Gastrocnemius medialis (tissue), 4 donors: ENCODE measurements around the gene NAV2. TPM values are rescaled to one million over a fixed set of nuclear protein-coding genes. Genes with fewer than 3 reads are reported as not detected.

ENCODE experiments used
- ATAC-seq, 2 donors: fragments of 150-250 bp; one replicate each; pipeline ENCODE4 v1.9.1; 2016
- DNase-seq, 2 donors: peaks; one replicate each; pipeline ENCODE4 v3.0.0-alpha.2; 2019
- H3K27ac ChIP-seq, 4 donors: fragments of 200-600 bp; sonication (generic); 1 replicate in 1 of 4; 2 replicates in 3 of 4; pipeline ENCODE4 v1.5.1; 2016 to 2018; ENCODE audit warnings: mild to moderate bottlenecking in 2 of 4, moderate library complexity in 1 of 4
- H3K27me3 ChIP-seq, 3 donors: fragments of 200-600 bp; sonication (generic) in 2 of 3; 1 replicate in 1 of 3; 2 replicates in 2 of 3; pipeline versions ENCODE4 v1.5.1 to v1.6.0; 2016 to 2019; ENCODE audit warnings: mild to moderate bottlenecking in 1 of 3, moderate library complexity in 1 of 3
- H3K36me3 ChIP-seq, 2 donors: fragments of 200-600 bp; sonication (generic) in 1 of 2; one replicate each; pipeline ENCODE4 v1.5.1; 2017 to 2018
- H3K4me1 ChIP-seq, 2 donors: fragments of 200-600 bp; sonication (generic) in 1 of 2; one replicate each; pipeline ENCODE4 v1.5.1; 2016 to 2017; ENCODE audit warnings: mild to moderate bottlenecking in 2 of 2
- H3K4me3 ChIP-seq, 4 donors: fragments of 200-600 bp; sonication (generic) in 3 of 4; 1 replicate in 1 of 4; 2 replicates in 3 of 4; pipeline ENCODE4 v1.5.1; 2016 to 2019; ENCODE audit warnings: mild to moderate bottlenecking in 2 of 4
- H3K9me3 ChIP-seq, 3 donors: fragments of 200-600 bp; sonication (generic) in 2 of 3; 1 replicate in 1 of 3; 2 replicates in 2 of 3; pipeline ENCODE4 v1.5.1; 2016 to 2019
- POLR2A ChIP-seq, 2 donors: fragments of 450-650 bp; IDR thresholded peaks; one replicate each; pipeline ENCODE4 v1.6.1; 2017; ENCODE audit warnings: antibody characterized with exemption in 2 of 2, mild to moderate bottlenecking in 2 of 2, moderate library complexity in 2 of 2
- in situ Hi-C, 4 donors: fragments of 200-750 bp; cut with MboI; loops; one replicate each; pipeline versions ENCODE4 v1.15.0 to v1.8.0; 2017; ENCODE audit warnings: low sequenced_read_pairs in 4 of 4
- intact Hi-C: fragments of 100-400 bp; cut with DNase I; formaldehyde crosslinking; loops from one replicate; pipeline ENCODE4 v1.15.1; 2023; ENCODE audit warnings: low total_unique reads
- total RNA-seq, 4 donors: library from RNA; depleted of rRNA; stranded (reverse); fragments of >200 nt; gene quantifications; one replicate each; pipeline versions ENCODE4 v1.1.0 to v1.2.3, GENCODE V29; 2016
- TF ChIP-seq, protein P1 (sequence below), 5 experiments: fragments of 450-650 bp in 3 of 5; fragments of 200-600 bp in 2 of 5; sonication (generic) in 2 of 5; IDR thresholded peaks in 4 of 5; conservative IDR thresholded peaks in 1 of 5; 1 replicate in 4 of 5; 2 replicates in 1 of 5; pipeline ENCODE4 v1.5.1; 2016 to 2019; ENCODE audit warnings: antibody characterized with exemption in 5 of 5, mild to moderate bottlenecking in 3 of 5, moderate library complexity in 3 of 5

NAV2 gene, protein sequence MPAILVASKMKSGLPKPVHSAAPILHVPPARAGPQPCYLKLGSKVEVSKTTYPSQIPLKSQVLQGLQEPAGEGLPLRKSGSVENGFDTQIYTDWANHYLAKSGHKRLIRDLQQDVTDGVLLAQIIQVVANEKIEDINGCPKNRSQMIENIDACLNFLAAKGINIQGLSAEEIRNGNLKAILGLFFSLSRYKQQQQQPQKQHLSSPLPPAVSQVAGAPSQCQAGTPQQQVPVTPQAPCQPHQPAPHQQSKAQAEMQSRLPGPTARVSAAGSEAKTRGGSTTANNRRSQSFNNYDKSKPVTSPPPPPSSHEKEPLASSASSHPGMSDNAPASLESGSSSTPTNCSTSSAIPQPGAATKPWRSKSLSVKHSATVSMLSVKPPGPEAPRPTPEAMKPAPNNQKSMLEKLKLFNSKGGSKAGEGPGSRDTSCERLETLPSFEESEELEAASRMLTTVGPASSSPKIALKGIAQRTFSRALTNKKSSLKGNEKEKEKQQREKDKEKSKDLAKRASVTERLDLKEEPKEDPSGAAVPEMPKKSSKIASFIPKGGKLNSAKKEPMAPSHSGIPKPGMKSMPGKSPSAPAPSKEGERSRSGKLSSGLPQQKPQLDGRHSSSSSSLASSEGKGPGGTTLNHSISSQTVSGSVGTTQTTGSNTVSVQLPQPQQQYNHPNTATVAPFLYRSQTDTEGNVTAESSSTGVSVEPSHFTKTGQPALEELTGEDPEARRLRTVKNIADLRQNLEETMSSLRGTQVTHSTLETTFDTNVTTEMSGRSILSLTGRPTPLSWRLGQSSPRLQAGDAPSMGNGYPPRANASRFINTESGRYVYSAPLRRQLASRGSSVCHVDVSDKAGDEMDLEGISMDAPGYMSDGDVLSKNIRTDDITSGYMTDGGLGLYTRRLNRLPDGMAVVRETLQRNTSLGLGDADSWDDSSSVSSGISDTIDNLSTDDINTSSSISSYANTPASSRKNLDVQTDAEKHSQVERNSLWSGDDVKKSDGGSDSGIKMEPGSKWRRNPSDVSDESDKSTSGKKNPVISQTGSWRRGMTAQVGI (N-terminal part only)
- 1 to 10 TPM; 3.2 to 7.7 (median 5.5) TPM for total RNA-seq

DNA sequence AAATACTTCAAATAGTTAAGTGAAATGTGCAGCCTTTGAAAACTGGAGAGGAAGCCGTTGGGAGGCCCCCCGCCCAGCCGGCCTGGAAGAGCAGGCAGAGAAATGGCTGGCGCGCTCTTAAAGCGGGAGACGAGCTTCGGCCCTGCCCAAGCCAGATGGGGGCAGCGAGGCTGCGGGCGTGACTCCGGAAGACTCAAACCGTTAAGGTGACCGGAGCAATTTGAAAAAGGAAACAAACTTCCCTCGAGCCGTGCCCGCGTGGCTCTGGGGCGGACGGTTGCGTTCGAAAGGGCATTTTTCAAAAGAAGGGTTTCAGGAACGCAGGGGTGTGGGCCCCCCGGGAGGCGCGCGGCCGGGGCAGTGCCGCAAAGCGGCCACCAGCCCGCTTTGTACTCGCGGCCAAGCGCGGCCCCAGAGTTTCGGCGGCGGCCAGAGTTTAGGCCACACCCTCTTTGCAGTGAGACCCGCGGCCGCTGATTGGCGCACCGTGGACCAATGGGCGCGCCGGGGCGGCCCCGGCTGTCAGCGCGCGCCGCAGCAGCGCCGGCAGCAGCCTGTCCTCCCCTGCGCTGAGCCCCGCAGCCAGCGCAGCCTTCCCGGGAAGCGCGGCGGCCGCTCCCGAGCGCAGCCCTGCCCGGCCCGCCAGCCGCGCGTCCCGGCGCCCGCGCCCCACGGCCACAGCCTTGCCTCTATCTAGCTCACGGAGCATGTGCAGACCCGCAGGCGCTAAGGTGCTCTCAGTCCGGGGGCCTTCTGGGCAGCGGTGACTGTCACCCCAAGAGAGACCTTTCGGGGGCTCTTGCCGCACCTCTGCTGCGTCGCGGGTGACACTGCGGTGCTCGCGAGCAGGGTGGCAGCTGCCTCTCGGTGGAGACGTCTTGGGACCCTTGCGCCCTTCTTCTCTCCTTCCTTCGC lies at the start of gene NAV2:
Gene NAV2, plus strand, starts transcription at position 557 of the 915 bp plus-strand sequence. CDS start 859 bp downstream, outside the sequence.
- Histone ChIP-seq H3K4me3 (peak within 1 kb of the TSS; percentile 64 to 92 (median 76)), H3K9me3 (no peaks in the 10 kb centered on the region), H3K36me3 (no peaks in the 10 kb centered on the region), H3K27ac (peak within 1 kb of the TSS; percentile 83 to 92 (median 90)), H3K4me1 (peaks cover 12 to 25% of the 10 kb centered on the region in 2 donors), H3K27me3 (peaks cover 19 to 28% (median 22%) of the 10 kb centered on the region in 3 donors)
- DNase-seq, result peak; percentile 88 to 92
- intact Hi-C loops (loop anchor here (5.0 to 10.0 kb wide), 3 partner anchors 35 to 1318 kb away; partner anchors contain the start of gene LDHA), in situ Hi-C loops (no loop called here)
- TF ChIP-seq, protein P1, sequence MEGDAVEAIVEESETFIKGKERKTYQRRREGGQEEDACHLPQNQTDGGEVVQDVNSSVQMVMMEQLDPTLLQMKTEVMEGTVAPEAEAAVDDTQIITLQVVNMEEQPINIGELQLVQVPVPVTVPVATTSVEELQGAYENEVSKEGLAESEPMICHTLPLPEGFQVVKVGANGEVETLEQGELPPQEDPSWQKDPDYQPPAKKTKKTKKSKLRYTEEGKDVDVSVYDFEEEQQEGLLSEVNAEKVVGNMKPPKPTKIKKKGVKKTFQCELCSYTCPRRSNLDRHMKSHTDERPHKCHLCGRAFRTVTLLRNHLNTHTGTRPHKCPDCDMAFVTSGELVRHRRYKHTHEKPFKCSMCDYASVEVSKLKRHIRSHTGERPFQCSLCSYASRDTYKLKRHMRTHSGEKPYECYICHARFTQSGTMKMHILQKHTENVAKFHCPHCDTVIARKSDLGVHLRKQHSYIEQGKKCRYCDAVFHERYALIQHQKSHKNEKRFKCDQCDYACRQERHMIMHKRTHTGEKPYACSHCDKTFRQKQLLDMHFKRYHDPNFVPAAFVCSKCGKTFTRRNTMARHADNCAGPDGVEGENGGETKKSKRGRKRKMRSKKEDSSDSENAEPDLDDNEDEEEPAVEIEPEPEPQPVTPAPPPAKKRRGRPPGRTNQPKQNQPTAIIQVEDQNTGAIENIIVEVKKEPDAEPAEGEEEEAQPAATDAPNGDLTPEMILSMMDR (IDR thresholded peaks at IDR 0.05 in 4 of 5, conservative IDR thresholded peaks at IDR 0.05 in 1 of 5), result peak in 2 of 5 experiments; percentile 20 to 32
- peak; percentile 92 to 98 for TF ChIP-seq POLR2A (IDR thresholded peaks at IDR 0.05)
- ATAC-seq, result peak; percentile 91 to 92

- DNase-seq (no peak), ATAC-seq (no peak)
- intact Hi-C loops (no loop called here), in situ Hi-C loops (no loop called here)
- Histone ChIP-seq H3K4me1 (peaks cover 0 to 9% of the 10 kb centered on the region in 2 donors), H3K9me3 (no peaks in the 10 kb centered on the region), H3K27ac (no peak overlapping the region), H3K4me3 (no peak overlapping the region), H3K36me3 (no peaks in the 10 kb centered on the region), H3K27me3 (no peaks in the 10 kb centered on the region)
- no peak for TF ChIP-seq POLR2A (IDR thresholded peaks at IDR 0.05)
- TF ChIP-seq, protein P1 (IDR thresholded peaks at IDR 0.05 in 4 of 5, conservative IDR thresholded peaks at IDR 0.05 in 1 of 5), result no peak
Observed at GRCh38 chr11:19663206-19663605, 49.4 kb upstream of the NAV2 start.

DNA sequence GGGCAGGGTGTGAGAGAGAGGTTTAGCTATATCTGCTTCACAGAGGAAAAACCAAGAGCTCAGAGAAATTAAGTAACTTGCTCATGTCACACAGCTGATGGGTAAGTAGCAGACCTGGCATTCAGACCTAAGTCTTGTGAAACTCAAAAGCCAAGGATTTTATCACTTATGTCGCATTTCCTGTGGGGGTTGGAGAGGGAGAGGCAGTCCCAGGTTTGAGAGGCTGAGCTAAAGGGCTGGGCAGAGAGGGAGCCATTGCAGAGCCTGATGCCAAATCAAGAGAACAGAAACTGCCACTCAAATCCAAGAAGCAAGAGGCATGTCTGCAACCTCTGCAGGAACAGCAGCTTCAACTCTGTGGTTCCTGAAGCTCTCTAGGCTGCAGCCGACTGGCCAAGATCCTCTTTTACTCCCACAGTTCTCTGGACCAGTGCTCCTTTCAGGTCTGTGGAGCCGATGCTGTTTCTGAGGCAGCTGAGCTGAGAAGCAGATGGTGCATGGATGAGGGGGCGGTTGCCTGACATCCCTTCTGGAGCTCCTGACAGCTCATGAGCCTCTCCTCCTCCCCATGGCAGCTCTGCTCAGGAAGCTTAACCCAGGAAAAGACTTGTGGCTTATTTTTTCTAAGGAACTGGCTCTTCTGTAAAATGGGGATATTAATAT lies 47.6 kb upstream of the NAV2 start:
- intact Hi-C loops, result no loop called here
- Histone ChIP-seq H3K9me3 (no peaks in the 10 kb centered on the region), H3K36me3 (no peaks in the 10 kb centered on the region), H3K4me1 (peaks cover 0 to 9% of the 10 kb centered on the region in 2 donors), H3K4me3 (no peak overlapping the region), H3K27me3 (no peaks in the 10 kb centered on the region), H3K27ac (no peak overlapping the region)
- DNase-seq (peak in 1 of 2 donors; percentile 46), ATAC-seq (peak in 1 of 2 donors; percentile 31)
- in situ Hi-C loops, result no loop called here
- TF ChIP-seq, protein P1 (IDR thresholded peaks at IDR 0.05 in 4 of 5, conservative IDR thresholded peaks at IDR 0.05 in 1 of 5), result no peak
- no peak for TF ChIP-seq POLR2A (IDR thresholded peaks at IDR 0.05)
